Measurements from ENCODE around the gene ZMIZ2. TPM values are rescaled to one million over a fixed set of nuclear protein-coding genes. Genes with fewer than 3 reads are reported as not detected.
"Not testable (repeated sequence)": the region's sequence is repeated elsewhere in the genome, so short reads cannot be mapped to it uniquely, and the experiment has no call there.

ZMIZ2 gene
- total RNA-seq, 1 experiment from 2014 or later = 7.9 TPM

DNA sequence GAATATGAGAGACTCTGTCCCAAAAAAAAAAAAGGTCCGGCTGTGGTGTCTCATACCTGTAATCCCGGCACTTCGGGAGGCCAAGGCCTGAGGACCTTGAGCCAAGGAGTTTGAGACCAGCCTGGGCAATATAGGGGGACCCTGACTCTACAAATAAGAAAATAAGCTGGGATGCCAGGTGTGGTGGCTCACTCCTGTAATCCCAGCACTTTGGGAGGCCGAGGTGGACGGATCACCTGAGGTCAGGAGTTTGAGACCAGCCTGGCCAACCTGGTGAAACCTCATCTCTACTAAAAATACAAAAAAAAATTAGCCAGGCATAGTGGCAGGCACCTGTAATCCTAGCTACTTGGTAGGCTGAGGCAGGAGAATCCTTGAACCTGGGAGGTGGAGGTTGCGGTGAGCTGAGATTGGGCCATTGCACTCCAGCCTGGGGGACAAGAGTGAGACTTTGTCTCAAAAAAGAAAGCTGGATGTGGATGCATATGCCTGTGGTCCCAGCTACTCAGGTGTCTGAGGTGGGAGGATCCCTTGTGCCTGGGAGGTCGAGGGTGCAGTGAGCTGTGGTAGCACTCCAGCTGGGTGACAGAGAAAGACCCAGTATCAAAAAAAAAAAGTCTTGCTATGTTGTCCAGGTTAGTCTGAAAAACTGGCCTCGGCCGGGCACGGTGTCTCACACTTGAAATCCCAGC is 55.3 kb downstream of the ZMIZ2 start:
- not testable (repeated sequence) for DNase-seq (ENCODE audit: low read depth)

- DNase-seq (ENCODE audit: low read depth) = no peak
These were observed 57.3 kb downstream of the ZMIZ2 start for GRCh38 chr7:44805950-44806349.

GRCh38 chr7:44808914-44809393 is 60.3 kb downstream of the ZMIZ2 start:
- DNase-seq (ENCODE audit: low read depth) = no peak

DNA sequence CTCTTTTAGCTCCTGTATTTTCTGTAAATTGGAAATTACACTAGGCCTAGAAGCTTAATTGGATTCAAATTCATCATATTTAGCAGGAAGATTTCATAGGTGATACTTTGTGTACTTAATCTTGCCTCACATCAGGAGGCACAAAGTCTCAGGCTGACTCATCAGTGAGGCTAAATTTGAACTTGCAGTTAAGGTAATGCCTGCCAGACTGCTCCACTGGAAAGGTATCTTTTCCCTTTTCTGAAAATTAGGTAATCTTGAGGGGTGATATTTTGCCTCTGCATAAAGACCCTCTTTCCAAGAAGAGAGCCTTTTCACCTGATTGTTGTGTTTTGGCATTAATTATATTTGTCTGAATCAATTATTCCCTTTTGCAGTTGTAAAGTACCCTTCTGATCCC is 62.4 kb downstream of the ZMIZ2 start:
- no peak for DNase-seq (ENCODE audit: low read depth)

GRCh38 chr7:44811571-44811970 is 62.9 kb downstream of the ZMIZ2 start:
- no peak for DNase-seq (ENCODE audit: low read depth)

DNA sequence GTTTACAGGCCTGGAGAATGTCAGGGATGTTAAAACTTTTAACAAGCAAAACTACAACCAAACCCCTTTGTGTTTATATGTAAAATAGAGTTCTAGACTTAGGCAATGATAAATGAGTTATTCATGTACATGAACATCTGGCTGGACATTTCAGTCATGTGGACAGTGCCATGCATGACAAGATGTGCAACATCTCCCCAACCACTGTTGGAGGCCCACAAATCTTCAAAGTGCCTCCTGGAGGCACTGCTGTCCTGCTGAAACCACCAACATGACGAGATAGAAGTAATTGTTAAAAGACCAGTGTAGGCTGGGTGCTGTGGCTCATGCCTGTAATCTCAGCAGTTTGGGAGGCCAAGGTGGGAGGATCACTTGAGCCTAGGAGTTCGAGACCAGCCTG is 66.3 kb downstream of the ZMIZ2 start:
- peak; percentile 36 for DNase-seq (ENCODE audit: low read depth)

DNA sequence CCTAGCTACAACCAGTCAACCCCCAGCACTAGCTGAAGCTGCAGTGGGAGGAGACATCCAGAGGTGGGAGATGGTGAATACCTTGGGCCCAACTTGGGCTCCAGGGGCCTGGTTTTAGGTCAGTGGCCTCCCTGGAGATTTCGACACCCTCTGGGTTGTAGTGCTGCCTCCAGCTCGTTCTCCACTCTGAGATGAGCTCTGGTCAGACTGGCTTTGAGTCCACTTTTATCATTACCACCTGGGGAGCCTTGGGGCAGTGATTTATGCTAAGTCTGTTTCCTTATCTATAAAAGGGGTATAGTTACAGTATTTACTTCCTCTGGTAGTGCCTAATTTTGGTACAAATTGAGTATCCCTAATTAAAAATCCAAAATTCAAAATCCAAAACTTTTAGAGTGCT is 70.6 kb downstream of the ZMIZ2 start:
- DNase-seq (ENCODE audit: low read depth) = no peak

Other genes starting within 250 kb of the ZMIZ2 start
- not detected in 2 replicates for gene NPC1L1, start 207.5 kb upstream of the ZMIZ2 start, total RNA-seq (2014; rRNA removed; shearing (Covaris generic))
- gene DDX56, start 174.9 kb upstream of the ZMIZ2 start, total RNA-seq (2014; rRNA removed; shearing (Covaris generic)) = 120 and 127 TPM in 2 replicates
- 232 and 263 TPM in 2 replicates for gene TMED4, start 166.6 kb upstream of the ZMIZ2 start, total RNA-seq (2014; rRNA removed; shearing (Covaris generic))
- gene OGDH, start 142.2 kb upstream of the ZMIZ2 start, total RNA-seq (2014; rRNA removed; shearing (Covaris generic)) = 43.0 and 47.9 TPM in 2 replicates
- 9,490 and 10,456 TPM in 2 replicates for gene PPIA, start 47.8 kb downstream of the ZMIZ2 start, total RNA-seq (2014; rRNA removed; shearing (Covaris generic))
- 822 and 1,026 TPM in 2 replicates for gene H2AZ2, start 99.2 kb downstream of the ZMIZ2 start, total RNA-seq (2014; rRNA removed; shearing (Covaris generic))
- 28.2 and 30.7 TPM in 2 replicates for gene PURB, start 136.7 kb downstream of the ZMIZ2 start, total RNA-seq (2014; rRNA removed; shearing (Covaris generic))
- gene MYO1G, start 230.2 kb downstream of the ZMIZ2 start, total RNA-seq (2014; rRNA removed; shearing (Covaris generic)) = under 0.01 TPM in 1 of 2 replicates, not detected in the other

Measured in RPMI7951 (cell line).